Neural cell (in vitro differentiated cells): Measurements from ENCODE around the gene UNKL. TPM values are rescaled to one million over a fixed set of nuclear protein-coding genes. Genes with fewer than 3 reads are reported as not detected.

Experiments used
- H2AFZ ChIP-seq: fragments of 200-600, 300-800 bp; sonication (generic), shearing (Covaris generic); 2 replicates; pipeline ENCODE4 v1.6.0; 2014; ENCODE audit warnings: low read depth, mild to moderate bottlenecking, antibody characterized with exemption, low read length, moderate library complexity
- H3F3A ChIP-seq: fragments of 200-600 bp; shearing (Covaris generic); 2 replicates; pipeline ENCODE4 v1.6.1; 2016; ENCODE audit warnings: mild to moderate bottlenecking, moderate library complexity, mixed read lengths, antibody characterized with exemption, low read length; ENCODE audit not compliant: insufficient read depth, poor library complexity, severe bottlenecking
- H3K27ac ChIP-seq: fragments of 200-600, 300-800 bp; sonication (generic), shearing (Covaris generic); 2 replicates; pipeline ENCODE4 v1.5.1; 2014; ENCODE audit warnings: mild to moderate bottlenecking, low read length, moderate library complexity
- H3K27me3 ChIP-seq: fragments of 300-800, 200-600 bp; sonication (generic), shearing (Covaris generic); 2 replicates; pipeline ENCODE4 v1.6.0; 2014; ENCODE audit warnings: mild to moderate bottlenecking, low read depth, low read length, moderate library complexity; ENCODE audit not compliant: insufficient read depth
- H3K36me3 ChIP-seq: fragments of 300-800, 200-600 bp; sonication (generic), shearing (Covaris generic); 2 replicates; pipeline ENCODE4 v1.5.1; 2014; ENCODE audit warnings: mild to moderate bottlenecking, antibody characterized with exemption, low read length, moderate library complexity; ENCODE audit not compliant: insufficient read depth
- H3K4me2 ChIP-seq: fragments of 300-800, 200-600 bp; sonication (generic), shearing (Covaris generic); 2 replicates; pipeline ENCODE4 v1.6.0; 2014; ENCODE audit warnings: mild to moderate bottlenecking, low read length
- H3K4me3 ChIP-seq: fragments of 300-800, 200-600 bp; sonication (generic), shearing (Covaris generic); 2 replicates; pipeline ENCODE4 v1.5.1; 2014; ENCODE audit warnings: mild to moderate bottlenecking, low read length, moderate library complexity
- H3K79me2 ChIP-seq: fragments of 200-600 bp; shearing (Covaris generic); replicated peaks from 2 replicates; pipeline ENCODE4 v1.6.0; 2014; ENCODE audit warnings: mild to moderate bottlenecking, low read length, moderate library complexity; ENCODE audit not compliant: insufficient read depth
- H3K9ac ChIP-seq: fragments of 300-800, 200-600 bp; sonication (generic), shearing (Covaris generic); 2 replicates; pipeline ENCODE4 v1.6.1; 2016; ENCODE audit warnings: mild to moderate bottlenecking, low read length, mixed read lengths
- H3K9me2 ChIP-seq: fragments of 200-600 bp; shearing (Covaris generic); 2 replicates; pipeline ENCODE4 v1.6.1; 2016; ENCODE audit warnings: mild to moderate bottlenecking, low read length, mixed read lengths; ENCODE audit not compliant: insufficient read depth
- H3K9me3 ChIP-seq: fragments of 200-600, 300-800 bp; sonication (generic), shearing (Covaris generic); 2 replicates; pipeline ENCODE4 v1.6.1; 2016; ENCODE audit warnings: mild to moderate bottlenecking, mixed run types, low read length, moderate library complexity, mixed read lengths
- H4K20me1 ChIP-seq: fragments of 200-600 bp; shearing (Covaris generic); 2 replicates; pipeline ENCODE4 v1.6.1; 2016; ENCODE audit warnings: mild to moderate bottlenecking, mixed run types; ENCODE audit not compliant: insufficient read depth
- EP300 ChIP-seq: fragments of 450-650 bp; conservative IDR thresholded peaks from 2 replicates; pipeline ENCODE4 v1.6.1; 2014; ENCODE audit warnings: antibody characterized with exemption, mild to moderate bottlenecking, moderate library complexity; ENCODE audit not compliant: poor library complexity, severe bottlenecking
- EZH2 ChIP-seq: fragments of 200-600, 300-800 bp; shearing (Covaris generic), sonication (generic); IDR thresholded peaks from 2 replicates; pipeline ENCODE4 v1.6.1; 2014; ENCODE audit warnings: antibody characterized with exemption, low read length, borderline replicate concordance, mild to moderate bottlenecking; ENCODE audit not compliant: insufficient read depth, poor library complexity, severe bottlenecking
- MXI1 ChIP-seq: fragments of 450-650 bp; conservative IDR thresholded peaks from 2 replicates; pipeline ENCODE4 v1.6.1; 2014; ENCODE audit warnings: antibody characterized with exemption, mild to moderate bottlenecking; ENCODE audit not compliant: poor library complexity, severe bottlenecking
- POLR2AphosphoS5 ChIP-seq: IDR thresholded peaks from 2 replicates; pipeline ENCODE4 v1.6.1; 2012
- RAD21 ChIP-seq: fragments of 450-650 bp; conservative IDR thresholded peaks from 2 replicates; pipeline ENCODE4 v1.6.1; 2014; ENCODE audit warnings: antibody characterized with exemption, mild to moderate bottlenecking, moderate library complexity
- SMC3 ChIP-seq: fragments of 450-650 bp; conservative IDR thresholded peaks from 2 replicates; pipeline ENCODE4 v1.6.1; 2014; ENCODE audit warnings: antibody characterized with exemption, mild to moderate bottlenecking, moderate library complexity; ENCODE audit not compliant: poor library complexity
- TAF1 ChIP-seq: IDR thresholded peaks from 2 replicates; pipeline ENCODE4 v1.6.1; 2012; ENCODE audit warnings: low read depth
- polyA plus RNA-seq: library from polyadenylated mRNA; depleted of rRNA; stranded (reverse); fragments of >200 nt; gene quantifications from 2 replicates; pipeline ENCODE4 v1.2.3, GENCODE V29; 2014
- TF ChIP-seq, protein P1 (sequence below): fragments of 450-650 bp; IDR thresholded peaks from 2 replicates; pipeline ENCODE4 v1.5.1; 2014; ENCODE audit warnings: antibody characterized with exemption, mild to moderate bottlenecking, moderate library complexity; ENCODE audit not compliant: poor library complexity, severe bottlenecking
- TF ChIP-seq, protein P2 (sequence below): IDR thresholded peaks from 2 replicates; pipeline ENCODE4 v1.6.1; 2012; ENCODE audit warnings: borderline replicate concordance

Gene UNKL
- polyA plus RNA-seq, 1 donor from 2014 or later: 11.9 TPM

DNA sequence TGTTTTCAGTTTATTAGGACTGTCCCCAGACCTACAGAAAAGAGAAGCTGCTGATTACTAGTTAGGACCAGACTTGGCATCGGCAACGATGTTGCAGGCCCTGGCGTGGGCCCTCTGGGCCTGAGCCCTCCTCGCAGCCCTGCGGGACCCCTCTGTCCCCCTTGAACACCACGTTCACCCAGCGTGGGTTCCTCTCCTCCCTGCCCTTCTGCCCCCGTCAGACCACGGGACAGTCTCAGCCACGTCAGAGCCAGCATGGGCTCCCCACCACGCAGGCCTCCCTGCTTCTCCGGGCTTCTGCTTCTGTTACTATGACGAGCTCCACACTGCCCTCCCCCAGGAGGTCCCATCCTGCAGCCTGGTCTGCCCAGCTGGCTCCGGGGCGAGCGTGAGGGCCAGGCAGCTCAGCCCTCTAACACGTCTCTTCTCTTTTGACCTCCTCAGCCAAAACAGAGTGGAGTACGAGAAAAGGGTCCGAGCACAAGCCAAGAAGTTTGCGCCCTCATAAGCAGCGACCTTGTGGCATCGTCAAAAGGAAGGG, 90.1 kb downstream of the UNKL start:
- Histone ChIP-seq H3K4me3 (no peak overlapping the region), H3F3A (no peaks in the 10 kb centered on the region), H3K36me3 (no peaks in the 10 kb centered on the region), H3K4me2 (no peak overlapping the region), H3K27ac (no peak overlapping the region), H3K9ac (no peak overlapping the region), H3K9me3 (no peaks in the 10 kb centered on the region), H3K27me3 (no peaks in the 10 kb centered on the region), H2AFZ (no peak overlapping the region), H4K20me1 (no peaks in the 10 kb centered on the region), H3K9me2 (no peaks in the 10 kb centered on the region), H3K79me2 (no peaks in the 10 kb centered on the region)
- no peak for TF ChIP-seq SMC3
- TF ChIP-seq, protein P1, sequence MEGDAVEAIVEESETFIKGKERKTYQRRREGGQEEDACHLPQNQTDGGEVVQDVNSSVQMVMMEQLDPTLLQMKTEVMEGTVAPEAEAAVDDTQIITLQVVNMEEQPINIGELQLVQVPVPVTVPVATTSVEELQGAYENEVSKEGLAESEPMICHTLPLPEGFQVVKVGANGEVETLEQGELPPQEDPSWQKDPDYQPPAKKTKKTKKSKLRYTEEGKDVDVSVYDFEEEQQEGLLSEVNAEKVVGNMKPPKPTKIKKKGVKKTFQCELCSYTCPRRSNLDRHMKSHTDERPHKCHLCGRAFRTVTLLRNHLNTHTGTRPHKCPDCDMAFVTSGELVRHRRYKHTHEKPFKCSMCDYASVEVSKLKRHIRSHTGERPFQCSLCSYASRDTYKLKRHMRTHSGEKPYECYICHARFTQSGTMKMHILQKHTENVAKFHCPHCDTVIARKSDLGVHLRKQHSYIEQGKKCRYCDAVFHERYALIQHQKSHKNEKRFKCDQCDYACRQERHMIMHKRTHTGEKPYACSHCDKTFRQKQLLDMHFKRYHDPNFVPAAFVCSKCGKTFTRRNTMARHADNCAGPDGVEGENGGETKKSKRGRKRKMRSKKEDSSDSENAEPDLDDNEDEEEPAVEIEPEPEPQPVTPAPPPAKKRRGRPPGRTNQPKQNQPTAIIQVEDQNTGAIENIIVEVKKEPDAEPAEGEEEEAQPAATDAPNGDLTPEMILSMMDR: no peak
- no peak for TF ChIP-seq TAF1
- TF ChIP-seq EP300: no peak
- no peak for TF ChIP-seq EZH2
- no peak for TF ChIP-seq POLR2AphosphoS5
- TF ChIP-seq MXI1: no peak
- no peak for TF ChIP-seq RAD21
- TF ChIP-seq, protein P2, sequence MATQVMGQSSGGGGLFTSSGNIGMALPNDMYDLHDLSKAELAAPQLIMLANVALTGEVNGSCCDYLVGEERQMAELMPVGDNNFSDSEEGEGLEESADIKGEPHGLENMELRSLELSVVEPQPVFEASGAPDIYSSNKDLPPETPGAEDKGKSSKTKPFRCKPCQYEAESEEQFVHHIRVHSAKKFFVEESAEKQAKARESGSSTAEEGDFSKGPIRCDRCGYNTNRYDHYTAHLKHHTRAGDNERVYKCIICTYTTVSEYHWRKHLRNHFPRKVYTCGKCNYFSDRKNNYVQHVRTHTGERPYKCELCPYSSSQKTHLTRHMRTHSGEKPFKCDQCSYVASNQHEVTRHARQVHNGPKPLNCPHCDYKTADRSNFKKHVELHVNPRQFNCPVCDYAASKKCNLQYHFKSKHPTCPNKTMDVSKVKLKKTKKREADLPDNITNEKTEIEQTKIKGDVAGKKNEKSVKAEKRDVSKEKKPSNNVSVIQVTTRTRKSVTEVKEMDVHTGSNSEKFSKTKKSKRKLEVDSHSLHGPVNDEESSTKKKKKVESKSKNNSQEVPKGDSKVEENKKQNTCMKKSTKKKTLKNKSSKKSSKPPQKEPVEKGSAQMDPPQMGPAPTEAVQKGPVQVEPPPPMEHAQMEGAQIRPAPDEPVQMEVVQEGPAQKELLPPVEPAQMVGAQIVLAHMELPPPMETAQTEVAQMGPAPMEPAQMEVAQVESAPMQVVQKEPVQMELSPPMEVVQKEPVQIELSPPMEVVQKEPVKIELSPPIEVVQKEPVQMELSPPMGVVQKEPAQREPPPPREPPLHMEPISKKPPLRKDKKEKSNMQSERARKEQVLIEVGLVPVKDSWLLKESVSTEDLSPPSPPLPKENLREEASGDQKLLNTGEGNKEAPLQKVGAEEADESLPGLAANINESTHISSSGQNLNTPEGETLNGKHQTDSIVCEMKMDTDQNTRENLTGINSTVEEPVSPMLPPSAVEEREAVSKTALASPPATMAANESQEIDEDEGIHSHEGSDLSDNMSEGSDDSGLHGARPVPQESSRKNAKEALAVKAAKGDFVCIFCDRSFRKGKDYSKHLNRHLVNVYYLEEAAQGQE: no peak

DNA sequence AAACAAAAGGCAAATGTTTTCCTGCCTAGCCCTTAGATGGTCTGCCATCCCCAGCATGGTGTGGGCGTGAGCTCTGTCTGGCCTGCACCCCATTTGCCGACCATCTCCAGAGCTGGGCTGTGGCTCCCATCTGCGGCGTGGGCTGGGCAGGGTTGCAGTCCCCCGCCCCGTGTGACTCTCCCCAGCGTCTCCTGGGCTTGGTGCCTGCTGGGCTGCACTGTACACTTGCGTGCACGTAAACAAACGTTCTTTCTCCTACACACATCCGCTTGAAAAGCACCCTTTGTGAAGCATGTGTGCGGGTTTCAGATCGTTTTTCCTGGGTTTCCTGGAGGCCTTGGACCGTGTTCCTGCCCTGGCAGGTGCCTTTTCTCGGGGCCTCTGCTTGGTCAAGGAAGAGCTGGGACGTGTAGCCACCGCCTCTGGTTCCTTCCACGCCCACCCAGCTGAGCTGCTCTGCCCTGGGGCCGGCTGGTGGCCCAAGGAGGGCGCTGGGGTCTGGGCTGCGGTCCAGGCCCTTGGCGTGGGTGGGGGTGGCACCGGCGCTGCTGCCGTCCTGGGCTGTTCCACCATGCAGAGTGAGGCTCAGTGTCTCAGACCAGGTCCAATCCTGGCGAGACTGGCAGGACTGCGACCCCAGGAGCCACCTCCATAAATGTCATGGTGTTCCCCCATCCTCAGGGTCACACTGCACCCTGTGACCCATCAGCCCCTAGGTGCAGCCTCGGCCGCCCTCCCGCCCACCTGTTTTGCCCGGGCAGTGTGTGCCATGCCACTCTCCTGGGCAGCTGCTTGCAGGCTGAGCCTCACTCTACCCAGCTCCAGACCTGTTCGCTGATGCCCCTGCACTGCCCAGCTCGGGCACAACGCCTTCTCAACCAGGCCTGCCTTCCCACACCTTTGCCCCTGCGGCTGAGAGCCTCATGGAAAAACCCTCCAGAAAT, 90.9 kb downstream of the UNKL start:
- H3K79me2 ChIP-seq: peaks cover 2% of the 10 kb centered on the region
- no peaks in the 10 kb centered on the region for H3F3A ChIP-seq
- no peaks in the 10 kb centered on the region for H4K20me1 ChIP-seq
- H3K9me3 ChIP-seq: no peaks in the 10 kb centered on the region
- H3K27ac ChIP-seq: no peak overlapping the region
- H3K4me3 ChIP-seq: no peak overlapping the region
- H3K4me2 ChIP-seq: no peak overlapping the region
- no peak overlapping the region for H2AFZ ChIP-seq
- no peaks in the 10 kb centered on the region for H3K36me3 ChIP-seq
- no peak for TF ChIP-seq POLR2AphosphoS5
- no peak for TF ChIP-seq EP300
- TF ChIP-seq, protein P1: no peak
- no peaks in the 10 kb centered on the region for H3K27me3 ChIP-seq
- no peak overlapping the region for H3K9ac ChIP-seq
- H3K9me2 ChIP-seq: no peaks in the 10 kb centered on the region
